COLO829 (cell line): ENCODE results near the gene ADRM1.

Experiments used
- DNase-seq: peaks from one replicate; pipeline ENCODE4 v3.0.0; 2012; ENCODE audit warnings: low spot score

ADRM1 gene

DNA sequence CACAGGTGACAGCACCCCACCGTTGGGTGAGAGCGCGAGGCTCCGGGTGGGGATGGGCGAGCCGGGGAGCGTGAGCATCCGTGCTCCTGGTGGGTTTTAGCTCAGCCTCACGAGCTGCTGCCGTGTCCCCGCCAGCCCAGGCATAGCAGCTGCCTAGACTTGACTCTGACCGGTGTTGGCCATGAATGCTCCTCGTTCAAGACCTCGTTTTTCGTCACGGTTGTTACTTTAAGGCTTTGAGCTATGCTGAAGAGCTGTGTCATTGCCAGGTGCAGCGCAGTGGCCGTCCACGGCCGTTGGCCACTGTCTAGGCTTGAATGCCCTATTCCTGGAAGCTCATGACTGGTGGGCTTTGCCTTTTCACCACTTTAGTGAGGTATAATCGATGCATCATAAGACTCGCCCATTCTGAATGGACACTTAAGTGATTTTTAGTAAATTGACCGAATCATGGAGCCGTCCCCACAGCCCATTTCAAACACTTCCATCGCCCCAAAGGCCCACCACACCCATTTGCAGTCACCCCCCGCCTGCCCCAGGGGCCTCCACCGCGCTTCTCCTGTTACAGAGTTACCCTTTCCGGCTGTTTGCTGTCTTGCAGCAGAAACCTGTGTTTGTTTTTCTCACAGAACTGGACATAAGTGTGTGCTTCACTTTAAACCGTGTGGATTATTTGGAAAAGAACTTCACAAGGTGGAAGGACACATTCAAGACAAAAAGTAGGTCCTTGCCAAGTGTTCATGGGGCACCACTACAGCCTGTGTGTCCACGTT lies 21.4 kb upstream of the ADRM1 start:
- DNase-seq: no peak

- DNase-seq: no peak
These were observed 20.7 kb upstream of the ADRM1 start for GRCh38 chr20:62282103-62282502.

- DNase-seq: no peak
These were observed 19.8 kb upstream of the ADRM1 start for GRCh38 chr20:62282877-62283503.

DNA sequence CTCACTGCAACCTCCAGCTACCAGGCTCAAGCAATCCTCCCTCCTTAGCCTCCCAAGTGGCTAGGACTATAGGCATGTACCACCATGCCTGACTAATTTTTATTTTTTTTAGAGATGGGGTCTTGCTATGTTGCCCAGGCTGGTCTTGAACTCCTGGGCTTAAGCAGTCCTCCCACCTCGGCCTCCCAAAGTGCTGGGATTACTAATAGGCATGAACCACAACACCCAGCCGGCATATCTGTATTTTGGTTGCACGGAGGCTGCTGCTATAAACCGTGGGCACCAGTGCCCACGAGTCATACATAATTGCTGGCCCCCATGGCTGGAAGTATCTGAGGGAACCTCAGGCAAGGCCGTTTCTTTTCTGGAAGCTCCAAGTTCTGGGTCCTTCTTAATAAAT lies 18.3 kb upstream of the ADRM1 start:
- DNase-seq: no peak

GRCh38 chr20:62285151-62285550 lies 17.6 kb upstream of the ADRM1 start:
- DNase-seq: no peak

DNA sequence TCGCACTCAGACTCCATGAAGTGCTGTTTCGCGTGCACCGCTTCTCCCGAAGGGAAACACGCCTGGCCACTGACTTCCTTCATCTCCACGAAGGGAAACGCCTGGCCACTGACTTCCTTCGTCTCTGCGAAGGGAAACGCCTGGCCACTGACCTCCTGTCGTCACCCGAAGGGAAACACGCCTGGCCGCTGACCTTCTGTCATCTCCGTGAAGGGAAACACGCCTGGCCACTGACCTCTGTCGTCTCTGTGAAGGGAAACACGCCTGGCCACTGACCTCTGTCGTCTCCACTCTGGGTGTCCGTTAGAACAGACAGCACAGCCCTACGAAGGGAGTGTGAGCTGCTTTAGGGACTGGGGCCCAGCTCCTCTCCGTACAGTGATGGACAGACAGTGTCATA lies 17.1 kb upstream of the ADRM1 start:
- no peak for DNase-seq

GRCh38 chr20:62286493-62287064 lies 16.2 kb upstream of the ADRM1 start:
- no peak for DNase-seq

- DNase-seq: no peak
These were observed 15.7 kb upstream of the ADRM1 start for GRCh38 chr20:62287129-62287528.

DNA sequence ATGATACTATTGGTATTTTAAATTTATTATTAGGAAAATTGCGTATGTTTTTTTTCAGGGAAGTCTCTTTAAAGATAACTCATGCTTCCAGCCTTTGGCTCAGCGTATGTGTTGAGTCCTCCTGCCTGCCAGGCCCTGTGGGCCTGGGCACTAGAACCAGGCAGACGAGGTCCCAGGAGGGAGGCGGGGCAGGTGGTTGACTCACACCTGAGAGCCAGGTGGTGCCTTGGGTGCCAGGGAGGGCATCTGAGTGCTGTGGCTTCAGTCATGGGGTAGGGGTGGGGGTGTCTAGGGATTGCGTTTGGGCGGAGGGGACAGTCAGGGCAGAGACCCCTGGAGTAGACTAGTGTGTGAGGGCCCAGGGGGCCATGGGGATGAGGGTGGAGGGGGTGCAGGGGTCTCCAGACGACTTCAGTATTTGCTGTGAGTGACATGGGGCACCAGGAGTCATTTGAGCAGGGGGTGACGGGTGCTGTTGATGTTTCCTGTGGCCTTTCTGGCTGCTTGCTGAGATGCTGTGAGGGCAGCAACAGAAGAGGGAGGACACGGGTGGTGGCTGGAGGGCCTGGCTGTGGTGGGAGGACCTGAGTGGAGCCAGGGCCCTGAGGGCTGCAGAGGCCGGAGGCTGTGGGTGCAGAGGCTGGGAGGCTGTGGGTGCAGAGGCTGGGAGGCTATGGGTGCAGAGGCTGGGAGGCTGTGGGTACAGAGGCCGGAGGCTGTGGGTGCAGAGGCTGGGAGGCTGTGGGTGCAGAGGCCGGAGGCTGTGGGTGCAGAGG lies 14.8 kb upstream of the ADRM1 start:
- DNase-seq: no peak

GRCh38 chr20:62288535-62289105 lies 14.2 kb upstream of the ADRM1 start:
- DNase-seq: no peak

GRCh38 chr20:62289131-62289530 lies 13.7 kb upstream of the ADRM1 start:
- no peak for DNase-seq

DNA sequence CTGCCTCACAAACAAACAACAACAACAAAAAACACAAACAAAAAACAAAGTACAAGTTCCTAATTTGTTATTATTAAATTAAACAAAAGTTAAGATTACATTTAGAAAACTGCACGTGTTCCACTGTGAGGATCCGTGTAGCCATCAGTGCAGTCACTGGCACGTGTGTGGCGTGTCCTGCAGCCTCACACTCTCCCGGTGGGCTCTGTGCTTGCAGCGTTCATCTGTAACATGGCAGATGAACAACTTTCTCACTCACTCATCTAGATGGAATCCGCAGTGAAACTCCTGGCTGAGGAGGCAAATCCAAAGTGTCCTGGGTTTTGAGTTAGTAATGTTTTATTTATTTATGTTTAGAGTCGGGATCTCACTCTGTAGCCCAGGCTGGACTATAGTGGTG lies 12.9 kb upstream of the ADRM1 start:
- DNase-seq: no peak

DNA sequence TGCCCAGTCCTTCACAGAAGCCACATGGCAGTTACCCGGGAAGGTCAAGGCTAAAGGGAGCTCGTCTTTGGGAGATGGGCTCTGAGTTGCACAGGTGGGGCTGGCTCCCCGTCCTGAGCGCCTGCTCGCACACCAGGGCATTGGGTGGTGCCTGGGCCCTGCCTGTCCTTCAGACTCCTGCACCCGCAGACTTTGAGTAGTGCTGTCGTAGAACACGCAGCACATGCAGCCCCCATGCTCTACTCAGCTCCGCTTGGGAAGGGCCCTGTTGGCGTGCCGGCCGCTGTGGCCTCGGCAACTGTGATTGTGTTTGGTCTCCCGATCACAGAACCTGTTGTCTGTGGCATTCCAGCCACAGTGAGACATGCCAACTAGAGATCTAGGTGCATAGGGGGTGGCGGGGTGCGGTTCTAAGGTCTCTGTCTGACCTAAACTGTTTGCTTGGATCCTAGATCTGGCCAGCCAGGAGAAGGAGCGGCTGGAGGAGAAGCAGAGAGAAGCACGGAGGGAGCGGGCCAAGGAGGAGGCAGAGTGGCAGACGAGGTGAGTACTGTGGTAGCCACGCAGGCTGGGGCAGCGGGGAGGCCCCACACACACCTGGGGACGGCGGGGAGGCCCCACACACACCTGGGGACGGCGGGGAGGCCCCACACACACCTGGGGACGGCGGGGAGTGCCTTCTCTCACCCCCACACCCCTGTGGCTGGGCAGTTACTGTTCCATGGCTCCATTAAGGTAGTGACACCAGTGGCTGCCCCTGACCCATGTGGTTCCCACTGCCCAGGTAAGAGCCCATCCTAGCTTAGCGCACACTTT lies 11.3 kb upstream of the ADRM1 start:
- no peak for DNase-seq

- no peak for DNase-seq
These were observed 10.7 kb upstream of the ADRM1 start for GRCh38 chr20:62292108-62292507.

DNA sequence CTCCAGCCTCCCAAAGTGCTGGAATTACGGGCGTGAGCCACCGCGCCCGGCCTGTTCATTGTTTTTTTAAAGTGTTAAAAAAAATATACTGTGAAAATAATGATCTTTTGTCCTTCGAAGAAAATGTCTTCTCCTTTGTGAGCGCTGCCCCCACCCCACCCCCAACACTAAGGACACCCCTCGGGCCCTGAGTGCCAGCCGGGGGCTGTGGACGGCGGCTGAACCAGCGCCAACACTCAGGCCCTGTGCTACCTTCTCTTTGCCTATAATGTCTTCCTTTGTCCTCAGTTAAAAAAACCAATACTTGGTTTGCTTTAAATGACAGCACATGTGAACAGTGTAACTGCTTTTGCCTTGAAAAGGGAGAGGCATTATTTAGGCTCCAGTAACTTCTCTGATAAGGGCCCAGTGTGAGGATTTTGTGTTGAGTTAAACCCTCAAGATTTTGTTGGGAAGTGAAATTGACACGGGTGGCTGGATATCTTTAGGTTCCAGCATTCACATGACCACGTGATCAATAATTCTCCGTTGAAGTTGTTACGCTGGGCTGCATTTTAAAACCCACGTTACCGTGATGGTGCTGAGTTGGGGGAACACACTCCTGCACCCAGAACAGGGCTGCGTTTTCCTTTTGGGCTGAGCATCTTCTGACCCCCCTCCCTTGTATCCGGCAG lies 9.5 kb upstream of the ADRM1 start:
- peak; percentile 48 for DNase-seq

- no peak for DNase-seq
These were observed 8.9 kb upstream of the ADRM1 start for GRCh38 chr20:62293946-62294345.

GRCh38 chr20:62294516-62294915 lies 8.3 kb upstream of the ADRM1 start:
- no peak for DNase-seq

GRCh38 chr20:62296724-62297448 lies 5.9 kb upstream of the ADRM1 start:
- DNase-seq: no peak

- no peak for DNase-seq
These were observed 5.2 kb upstream of the ADRM1 start for GRCh38 chr20:62297449-62298227.
